GM12892 (cell line): ENCODE data around the gene KISS1.

ENCODE experiments used
- POLR2A ChIP-seq: IDR thresholded peaks from 2 replicates; pipeline ENCODE4 v1.6.1; 2011; ENCODE audit warnings: low read depth, low read length, control low read depth
- POLR2AphosphoS5 ChIP-seq: IDR thresholded peaks from 2 replicates; pipeline ENCODE4 v1.6.1; 2011; ENCODE audit warnings: low read depth, low read length, control low read depth
- TAF1 ChIP-seq: IDR thresholded peaks from 2 replicates; pipeline ENCODE4 v1.6.1; 2011; ENCODE audit warnings: low read depth, mild to moderate bottlenecking, control low read depth, low read length, borderline replicate concordance

- TF ChIP-seq POLR2A (no peak), POLR2AphosphoS5 (no peak), TAF1 (no peak)
Observed at GRCh38 chr1:204202481-204202880, 6.2 kb upstream of the KISS1 start.
